ENCODE measurements around the gene DEF6.
A peak's percentile ranks its signal among the peaks of the same experiment; 100 is the strongest.

DEF6 gene

DNA sequence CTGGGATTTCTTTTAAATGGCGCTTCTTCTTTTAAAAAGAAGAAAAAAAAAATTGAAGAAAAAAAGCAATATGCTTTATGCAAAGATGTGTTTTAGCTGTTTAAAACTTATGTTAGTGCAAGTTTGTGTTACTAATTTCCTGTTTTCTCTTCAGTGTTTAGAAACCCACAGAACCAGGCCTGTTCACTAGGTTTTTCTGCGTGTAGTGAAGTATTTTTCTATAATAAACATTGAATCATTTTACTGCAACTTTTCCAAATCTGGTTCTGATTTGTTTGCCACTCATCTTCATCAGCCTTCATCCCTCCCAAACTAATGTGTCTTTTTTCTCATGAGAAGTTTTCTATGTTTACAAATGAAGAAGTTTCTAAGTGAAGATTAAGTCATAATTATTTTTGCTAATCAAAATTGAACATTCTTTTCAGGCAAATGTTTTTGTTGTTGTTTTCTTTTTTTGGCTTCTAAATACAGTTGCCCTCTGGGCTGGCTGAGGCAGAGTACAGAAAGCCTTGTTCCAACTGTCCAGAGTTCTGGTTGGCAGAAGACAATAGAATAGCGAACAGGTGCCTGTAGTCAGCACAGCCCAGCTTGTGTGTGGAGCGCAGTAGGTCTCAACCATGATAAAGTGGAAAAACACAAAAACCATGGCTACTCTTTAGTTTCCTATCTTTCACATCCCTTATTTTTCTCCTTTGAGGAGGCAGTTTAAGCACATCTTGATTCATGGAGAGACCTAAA is 23.6 kb upstream of the DEF6 start:
- peaks cover 32 to 46% (median 38%) of the 10 kb centered on the region in 10 experiments for H3K4me1 ChIP-seq
- H3K36me3 ChIP-seq = peaks cover 0 to 34% (median 16%) of the 10 kb centered on the region in 11 experiments; a peak in 8 of 22 replicates
- no peak overlapping the region for H3K4me3 ChIP-seq
- peak overlapping the region in 3 of 11 experiments; percentile 40 to 55 (median 44); a peak in 5 of 22 replicates for H3K4me2 ChIP-seq
- no peak for TF ChIP-seq Cebpa-rat (IDR thresholded peaks at IDR 0.05)
- peaks cover 0 to 28% (median 14%) of the 10 kb centered on the region in 11 experiments; a peak in 8 of 22 replicates for H4K20me1 ChIP-seq
- H3K27ac ChIP-seq = no peak overlapping the region
- H3K9ac ChIP-seq = peak overlapping the region in 1 of 11 experiments; percentile 7; a peak in 1 of 22 replicates
- H3K27me3 ChIP-seq = no peaks in the 10 kb centered on the region
- H3K9me3 ChIP-seq (replicated peaks in 1 of 11) = no peaks in the 10 kb centered on the region

DNA sequence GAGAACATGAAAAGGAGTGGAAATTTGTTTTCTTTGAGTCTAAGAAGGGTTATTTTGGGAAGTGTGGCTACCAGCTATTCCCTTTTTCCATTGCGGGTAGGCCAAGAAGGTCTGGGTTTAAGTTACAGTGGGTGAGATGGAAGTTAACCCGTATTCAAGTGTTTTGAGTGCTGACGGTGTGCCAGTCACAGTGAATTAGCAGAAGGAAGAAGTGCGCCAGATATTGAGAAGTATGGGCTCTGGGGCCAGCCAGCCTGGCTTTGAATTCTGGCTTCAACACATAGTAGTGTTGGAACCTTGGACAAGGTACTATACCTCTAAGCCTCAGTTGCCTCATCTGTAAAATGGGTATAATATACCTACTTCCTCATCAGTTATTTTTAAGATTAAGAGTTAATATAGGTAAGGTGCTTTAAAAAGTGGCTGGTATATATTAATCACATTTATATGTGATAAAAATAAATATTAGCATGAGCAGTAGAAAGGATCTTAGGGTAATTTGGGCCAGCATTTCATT is 21.8 kb upstream of the DEF6 start:
- H3K4me3 ChIP-seq = no peak overlapping the region
- peaks cover under 1 to 20% (median 8%) of the 10 kb centered on the region in 11 experiments; a peak in 15 of 22 replicates for H3K36me3 ChIP-seq
- no peak overlapping the region for H3K27ac ChIP-seq
- H3K4me1 ChIP-seq = peaks cover 33 to 49% (median 41%) of the 10 kb centered on the region in 10 experiments
- no peaks in the 10 kb centered on the region for H3K9me3 ChIP-seq (replicated peaks in 1 of 11)
- peak overlapping the region in 7 of 11 experiments; percentile 14 to 55 (median 36); a peak in 10 of 22 replicates for H3K4me2 ChIP-seq
- H3K27me3 ChIP-seq = no peaks in the 10 kb centered on the region
- H3K9ac ChIP-seq = peak overlapping the region in 3 of 11 experiments; percentile 1 to 38 (median 16); a peak in 2 of 22 replicates
- TF ChIP-seq Cebpa-rat (IDR thresholded peaks at IDR 0.05) = no peak
- H4K20me1 ChIP-seq = peaks cover 0 to 32% (median 11%) of the 10 kb centered on the region in 11 experiments; a peak in 7 of 22 replicates

DNA sequence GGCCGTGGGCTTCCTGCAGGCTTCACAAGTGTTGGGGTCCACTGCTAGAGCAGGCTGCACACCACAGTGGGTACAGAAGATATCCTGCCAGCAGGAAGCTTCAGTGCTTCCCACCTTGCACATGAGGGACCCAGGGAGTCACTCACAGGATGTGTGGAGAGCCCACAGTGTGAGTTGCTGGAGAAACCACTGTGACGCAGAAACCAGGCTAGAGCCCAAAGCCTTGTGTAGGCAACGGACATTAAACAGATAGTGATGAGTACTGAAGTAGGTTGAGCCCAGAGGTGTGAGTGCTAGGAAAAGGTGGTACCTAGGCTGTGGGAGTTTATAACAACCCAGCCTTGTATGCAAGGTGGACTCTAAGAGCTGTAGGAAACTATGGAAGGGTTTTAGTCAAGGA is 18.9 kb upstream of the DEF6 start:
- Histone ChIP-seq H3K27ac (no peak overlapping the region), H3K4me2 (peak overlapping the region in 9 of 11 experiments; percentile 8 to 69 (median 41); a peak in 15 of 22 replicates), H3K36me3 (peaks cover 27 to 32% (median 30%) of the 10 kb centered on the region in 11 experiments), H3K9ac (no peak overlapping the region), H3K4me1 (peaks cover 29 to 52% (median 38%) of the 10 kb centered on the region in 10 experiments), H3K4me3 (no peak overlapping the region), H3K27me3 (no peaks in the 10 kb centered on the region), H3K9me3 (replicated peaks in 1 of 11) (no peaks in the 10 kb centered on the region), H4K20me1 (peaks cover 0 to 32% (median 11%) of the 10 kb centered on the region in 11 experiments; a peak in 7 of 22 replicates)
- no peak for TF ChIP-seq Cebpa-rat (IDR thresholded peaks at IDR 0.05)

DNA sequence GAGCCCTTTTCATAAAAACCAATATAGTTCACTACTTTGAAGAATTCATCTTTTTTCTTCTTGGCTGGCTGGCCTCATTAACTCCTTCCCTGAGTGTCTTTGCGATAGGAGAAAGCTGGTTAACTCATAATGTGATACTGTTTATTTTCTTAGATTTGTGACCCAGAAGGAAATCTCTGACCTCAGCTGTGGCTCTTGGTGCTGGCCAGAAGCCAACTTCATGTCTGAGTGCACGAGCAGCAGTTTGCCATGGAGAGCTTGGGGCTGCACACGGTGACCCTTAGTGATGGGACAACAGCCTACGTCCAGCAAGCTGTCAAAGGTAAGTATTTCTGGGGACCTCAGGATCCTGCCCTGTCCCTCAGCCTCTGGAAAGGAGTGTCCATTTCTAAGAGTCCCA is 16.7 kb upstream of the DEF6 start:
- 0 out of 22 replicates have a peak overlapping the region, but pooled peaks of 2 of the 11 experiments have one; percentile 3 to 8 for H3K4me2 ChIP-seq
- peaks cover 0 to 21% (median 3%) of the 10 kb centered on the region in 11 experiments; a peak in 4 of 22 replicates for H4K20me1 ChIP-seq
- no peak for TF ChIP-seq Cebpa-rat (IDR thresholded peaks at IDR 0.05)
- H3K9me3 ChIP-seq (replicated peaks in 1 of 11) = no peaks in the 10 kb centered on the region
- H3K36me3 ChIP-seq = peaks cover 45 to 54% (median 52%) of the 10 kb centered on the region in 11 experiments
- H3K27ac ChIP-seq = no peak overlapping the region
- peaks cover 7 to 35% (median 18%) of the 10 kb centered on the region in 10 experiments for H3K4me1 ChIP-seq
- H3K4me3 ChIP-seq = no peak overlapping the region
- no peak overlapping the region for H3K9ac ChIP-seq
- no peaks in the 10 kb centered on the region for H3K27me3 ChIP-seq

DNA sequence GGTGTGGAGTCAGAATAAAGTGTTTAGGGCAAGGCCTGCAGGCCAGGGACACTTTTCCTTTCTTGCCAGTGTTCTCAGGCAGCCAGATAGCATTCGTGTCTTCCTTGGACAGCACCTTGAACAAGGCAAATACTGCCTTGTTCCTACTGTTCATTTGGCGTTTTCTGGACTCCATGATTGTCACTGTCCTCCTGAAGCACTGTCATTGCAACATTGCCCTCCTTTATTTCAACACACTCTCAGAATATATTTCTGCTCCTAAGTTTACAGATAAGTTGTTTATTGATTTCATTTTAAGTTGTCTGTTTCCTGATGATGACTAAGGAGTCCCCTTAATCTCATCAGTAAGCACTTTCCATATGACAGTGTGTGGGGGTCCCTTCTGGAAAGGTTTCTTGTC is 15.1 kb upstream of the DEF6 start:
- Histone ChIP-seq H4K20me1 (peaks cover 0 to 20% (median 0%) of the 10 kb centered on the region in 11 experiments; a peak in 5 of 22 replicates), H3K4me3 (no peak overlapping the region), H3K4me2 (no peak overlapping the region), H3K27me3 (no peaks in the 10 kb centered on the region), H3K9ac (no peak overlapping the region), H3K36me3 (peaks cover 60 to 70% (median 67%) of the 10 kb centered on the region in 11 experiments), H3K27ac (no peak overlapping the region), H3K4me1 (peaks cover 0 to 27% (median 13%) of the 10 kb centered on the region in 10 experiments; a peak in 15 of 20 replicates), H3K9me3 (replicated peaks in 1 of 11) (no peaks in the 10 kb centered on the region)
- TF ChIP-seq Cebpa-rat (IDR thresholded peaks at IDR 0.05) = no peak

DNA sequence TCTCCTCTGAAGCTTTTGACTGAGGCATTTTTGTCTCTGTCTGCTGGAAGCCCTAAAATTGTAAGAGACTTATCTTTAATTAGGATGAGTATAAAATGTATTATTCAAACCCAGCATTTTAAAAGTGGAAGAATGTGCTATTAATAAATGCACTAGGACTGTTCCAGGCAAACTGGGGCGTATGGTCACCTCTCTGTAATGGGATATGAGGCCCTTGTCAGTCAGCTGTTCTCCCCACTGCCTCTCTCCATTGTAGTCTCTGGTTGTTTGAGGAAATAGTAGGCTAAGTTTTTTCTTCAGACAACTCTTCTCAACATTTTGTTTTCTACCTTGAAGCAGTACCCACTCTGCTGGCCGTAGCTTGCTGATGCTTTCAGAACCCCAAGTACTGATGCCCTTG is 14.3 kb upstream of the DEF6 start:
- Histone ChIP-seq H3K27me3 (no peaks in the 10 kb centered on the region), H3K4me1 (peaks cover 0 to 21% (median 12%) of the 10 kb centered on the region in 10 experiments; a peak in 15 of 20 replicates), H3K9ac (no peak overlapping the region), H3K27ac (no peak overlapping the region), H3K4me2 (no peak overlapping the region), H3K36me3 (peaks cover 69 to 79% (median 76%) of the 10 kb centered on the region in 11 experiments), H3K9me3 (replicated peaks in 1 of 11) (no peaks in the 10 kb centered on the region), H3K4me3 (no peak overlapping the region), H4K20me1 (peaks cover 0 to 24% (median 0%) of the 10 kb centered on the region in 11 experiments; a peak in 5 of 22 replicates)
- TF ChIP-seq Cebpa-rat (IDR thresholded peaks at IDR 0.05) = no peak

DNA sequence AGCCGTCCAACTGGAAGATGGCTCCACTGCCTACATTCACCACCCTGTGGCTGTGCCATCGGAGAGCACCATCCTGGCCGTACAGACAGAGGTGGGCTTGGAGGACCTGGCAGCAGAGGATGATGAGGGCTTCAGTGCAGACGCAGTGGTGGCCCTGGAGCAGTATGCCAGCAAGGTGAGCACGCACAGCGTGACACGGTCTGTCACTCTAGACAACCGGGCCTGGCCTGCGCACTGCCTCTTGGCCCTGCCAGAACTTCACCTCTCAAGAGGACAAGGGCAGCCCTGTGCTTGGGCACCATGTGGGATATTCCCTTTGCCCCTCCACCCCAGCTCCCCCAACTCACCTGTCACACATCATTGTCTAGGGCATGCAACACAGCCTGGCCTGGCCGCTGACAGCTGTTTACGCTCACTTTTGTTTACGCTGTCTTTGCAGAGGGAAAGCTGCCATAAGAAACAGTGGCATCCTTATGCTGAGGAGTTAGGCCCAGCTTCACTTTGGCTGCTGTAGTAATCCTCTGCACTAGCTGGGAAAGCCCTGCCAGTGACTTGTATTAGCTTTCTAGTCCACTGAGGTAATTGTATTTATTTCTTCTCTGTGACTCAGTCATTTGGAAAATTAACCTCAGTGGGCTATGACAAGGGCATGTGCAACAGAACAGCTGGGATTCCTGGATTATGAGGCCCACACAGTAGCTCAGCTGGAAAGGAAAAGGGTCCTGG is 9.8 kb upstream of the DEF6 start:
- no peak overlapping the region for H3K4me2 ChIP-seq
- no peak overlapping the region for H3K27ac ChIP-seq
- no peak overlapping the region for H3K4me3 ChIP-seq
- no peaks in the 10 kb centered on the region for H3K27me3 ChIP-seq
- H3K9me3 ChIP-seq (replicated peaks in 1 of 11) = no peaks in the 10 kb centered on the region
- peaks cover 0 to 18% (median 15%) of the 10 kb centered on the region in 10 experiments; a peak in 15 of 20 replicates for H3K4me1 ChIP-seq
- no peak overlapping the region for H3K9ac ChIP-seq
- H3K36me3 ChIP-seq = peaks cover 88 to 99% (median 96%) of the 10 kb centered on the region in 11 experiments
- peaks cover 0 to 47% (median 4%) of the 10 kb centered on the region in 11 experiments; a peak in 7 of 22 replicates for H4K20me1 ChIP-seq
- no peak for TF ChIP-seq Cebpa-rat (IDR thresholded peaks at IDR 0.05)

DNA sequence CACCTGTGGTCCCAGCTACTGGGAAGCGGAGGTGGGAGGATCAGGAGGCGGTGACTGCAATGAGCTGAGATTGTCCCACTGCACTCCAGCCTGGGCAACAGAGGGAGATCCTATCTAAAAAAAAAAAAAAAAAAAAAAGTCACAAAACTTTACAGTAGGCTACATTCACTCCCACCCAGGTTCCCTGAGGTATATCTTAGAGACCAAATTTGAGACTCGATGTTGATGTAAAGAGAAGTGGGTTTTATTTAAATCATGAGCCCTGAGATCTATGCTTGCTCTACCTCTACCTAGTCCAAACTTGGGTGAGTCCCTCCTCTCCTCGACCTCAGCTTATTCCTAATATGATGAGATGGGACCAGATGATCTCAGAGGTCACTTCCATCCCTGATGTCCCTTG is 8.8 kb upstream of the DEF6 start:
- H3K4me2 ChIP-seq = no peak overlapping the region
- peaks cover 78 to 99% (median 96%) of the 10 kb centered on the region in 11 experiments for H3K36me3 ChIP-seq
- no peaks in the 10 kb centered on the region for H3K9me3 ChIP-seq (replicated peaks in 1 of 11)
- TF ChIP-seq Cebpa-rat (IDR thresholded peaks at IDR 0.05) = no peak
- peaks cover 0 to 52% (median 6%) of the 10 kb centered on the region in 11 experiments; a peak in 7 of 22 replicates for H4K20me1 ChIP-seq
- no peak overlapping the region for H3K27ac ChIP-seq
- H3K4me1 ChIP-seq = peaks cover 0 to 28% (median 25%) of the 10 kb centered on the region in 10 experiments; a peak in 15 of 20 replicates
- H3K9ac ChIP-seq = no peak overlapping the region
- H3K27me3 ChIP-seq = no peaks in the 10 kb centered on the region
- H3K4me3 ChIP-seq = no peak overlapping the region
